ENCODE data around the gene HIGD1A.
A peak's percentile ranks its signal among the peaks of the same experiment; 100 is the strongest.

Gene HIGD1A

GRCh38 chr3:42804106-42804830 is at the start of gene HIGD1A:
Gene HIGD1A, minus strand, starts transcription at chr3:42804490. Its CDS starts 10,237 bp downstream, at chr3:42794253.
- H3K36me3 Mint-ChIP-seq (ENCODE audit: low read depth) = peaks cover 15% of the 10 kb centered on the region
- peak; percentile 94 for DNase-seq (ENCODE audit: low spot score)
- peaks cover 23% of the 10 kb centered on the region for H3K27me3 Mint-ChIP-seq (ENCODE audit: low read depth)
- H3K4me3 Mint-ChIP-seq = peak within 1 kb of the TSS; percentile 96
- peak within 1 kb of the TSS; percentile 84 for H3K27ac Mint-ChIP-seq
- no peaks in the 10 kb centered on the region for H3K9me3 Mint-ChIP-seq
- peaks cover 30% of the 10 kb centered on the region for H3K4me1 Mint-ChIP-seq (ENCODE audit: low read depth)

- Mint-ChIP-seq H3K4me1 (ENCODE audit: low read depth) (no peaks in the 10 kb centered on the region), H3K27me3 (ENCODE audit: low read depth) (peaks cover 9% of the 10 kb centered on the region), H3K27ac (no peak overlapping the region), H3K9me3 (no peaks in the 10 kb centered on the region), H3K4me3 (no peak overlapping the region), H3K36me3 (ENCODE audit: low read depth) (no peaks in the 10 kb centered on the region)
- DNase-seq (ENCODE audit: low spot score) = no peak
These were observed 49.5 kb upstream of the HIGD1A start for GRCh38 chr3:42853739-42854302.

DNA sequence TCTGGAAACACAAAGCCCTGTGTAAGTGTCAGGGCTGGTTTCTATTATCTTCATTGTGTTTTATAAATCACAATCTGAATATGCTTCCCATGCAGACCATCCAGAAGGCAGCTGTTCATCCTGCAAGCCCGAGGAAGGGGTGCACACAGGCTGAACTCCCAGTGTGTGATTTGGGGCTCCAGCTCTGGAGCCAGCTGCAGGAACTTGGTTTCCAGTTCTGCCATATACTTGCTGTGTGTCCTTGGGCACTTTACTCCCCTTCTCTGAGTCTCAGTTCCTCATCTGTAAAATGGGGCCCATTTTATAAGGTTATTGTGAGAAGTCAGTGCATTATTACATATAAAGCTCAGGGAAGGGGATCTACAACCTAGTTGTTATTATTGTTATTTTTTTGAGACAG is 48.8 kb upstream of the HIGD1A start:
- Mint-ChIP-seq H3K27me3 (ENCODE audit: low read depth) (peaks cover 4% of the 10 kb centered on the region), H3K36me3 (ENCODE audit: low read depth) (no peaks in the 10 kb centered on the region), H3K27ac (no peak overlapping the region), H3K4me3 (no peak overlapping the region), H3K4me1 (ENCODE audit: low read depth) (no peaks in the 10 kb centered on the region), H3K9me3 (no peaks in the 10 kb centered on the region)
- DNase-seq (ENCODE audit: low spot score) = no peak

GRCh38 chr3:42852441-42852840 is 48.2 kb upstream of the HIGD1A start:
- Mint-ChIP-seq H3K4me1 (ENCODE audit: low read depth) (peaks cover 3% of the 10 kb centered on the region), H3K36me3 (ENCODE audit: low read depth) (no peaks in the 10 kb centered on the region), H3K9me3 (no peaks in the 10 kb centered on the region), H3K4me3 (no peak overlapping the region), H3K27me3 (ENCODE audit: low read depth) (peaks cover 4% of the 10 kb centered on the region), H3K27ac (no peak overlapping the region)
- no peak for DNase-seq (ENCODE audit: low spot score)

- peaks cover 4% of the 10 kb centered on the region for H3K27me3 Mint-ChIP-seq (ENCODE audit: low read depth)
These were observed 47.0 kb upstream of the HIGD1A start for GRCh38 chr3:42851228-42851834.

DNA sequence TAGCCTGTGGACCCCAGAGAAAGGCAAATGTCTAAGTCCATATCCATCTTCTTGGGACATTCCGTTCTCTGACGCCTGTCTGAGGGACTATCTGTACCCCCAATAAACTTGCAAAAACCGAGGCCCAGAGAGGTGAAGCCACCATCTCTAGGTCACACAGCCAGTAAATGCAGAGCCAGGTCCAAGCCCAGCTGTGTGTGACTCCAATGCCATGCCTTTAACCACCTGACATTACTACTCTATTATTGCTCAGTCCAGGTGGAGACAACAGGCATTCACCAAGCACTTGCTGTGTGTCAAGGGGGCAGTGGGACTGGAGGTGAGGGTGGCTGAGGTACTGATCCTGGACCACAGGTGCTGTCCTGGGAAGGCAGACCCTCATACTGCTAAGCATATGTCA is 46.0 kb upstream of the HIGD1A start:
- H3K27me3 Mint-ChIP-seq (ENCODE audit: low read depth) = peaks cover 4% of the 10 kb centered on the region
- H3K4me1 Mint-ChIP-seq (ENCODE audit: low read depth) = peaks cover 12% of the 10 kb centered on the region
- H3K27ac Mint-ChIP-seq = no peak overlapping the region
- no peak overlapping the region for H3K4me3 Mint-ChIP-seq
- no peaks in the 10 kb centered on the region for H3K36me3 Mint-ChIP-seq (ENCODE audit: low read depth)
- H3K9me3 Mint-ChIP-seq = no peaks in the 10 kb centered on the region
- no peak for DNase-seq (ENCODE audit: low spot score)

More at GRCh38 chr3:42851228-42851834, 47.0 kb upstream of the HIGD1A start:
- H3K4me1 Mint-ChIP-seq (ENCODE audit: low read depth) = peaks cover 12% of the 10 kb centered on the region
- no peaks in the 10 kb centered on the region for H3K9me3 Mint-ChIP-seq
- H3K27ac Mint-ChIP-seq = no peak overlapping the region
- H3K36me3 Mint-ChIP-seq (ENCODE audit: low read depth) = no peaks in the 10 kb centered on the region
- no peak for DNase-seq (ENCODE audit: low spot score)
- no peak overlapping the region for H3K4me3 Mint-ChIP-seq

GRCh38 chr3:42849017-42849416 is 44.7 kb upstream of the HIGD1A start:
- H3K27me3 Mint-ChIP-seq (ENCODE audit: low read depth) = peaks cover 4% of the 10 kb centered on the region
- no peak for DNase-seq (ENCODE audit: low spot score)
- H3K4me1 Mint-ChIP-seq (ENCODE audit: low read depth) = peaks cover 12% of the 10 kb centered on the region
- H3K9me3 Mint-ChIP-seq = no peaks in the 10 kb centered on the region
- H3K27ac Mint-ChIP-seq = no peak overlapping the region
- no peak overlapping the region for H3K4me3 Mint-ChIP-seq
- H3K36me3 Mint-ChIP-seq (ENCODE audit: low read depth) = no peaks in the 10 kb centered on the region

DNA sequence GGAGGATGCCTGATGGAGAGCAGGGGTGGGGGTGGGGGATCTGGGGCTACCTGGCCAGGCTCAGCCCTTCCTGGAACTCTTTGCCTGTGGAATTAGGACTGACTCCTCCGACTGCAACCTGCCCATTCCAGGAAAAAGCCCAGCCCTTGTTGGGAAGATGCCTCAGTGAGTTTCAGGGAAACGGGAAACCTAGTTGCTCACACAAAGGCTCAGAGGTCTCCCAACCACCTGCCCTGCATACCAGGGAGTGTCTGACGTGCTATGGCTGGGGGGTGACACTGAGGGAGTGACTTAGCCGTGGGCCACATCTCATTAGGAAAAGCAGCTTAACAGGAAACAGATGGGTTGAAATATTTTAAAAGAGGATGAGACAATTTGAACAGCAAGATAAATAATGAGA is 43.4 kb upstream of the HIGD1A start:
- no peak for DNase-seq (ENCODE audit: low spot score)
- Mint-ChIP-seq H3K27me3 (ENCODE audit: low read depth) (peaks cover 4% of the 10 kb centered on the region), H3K36me3 (ENCODE audit: low read depth) (no peaks in the 10 kb centered on the region), H3K4me3 (no peak overlapping the region), H3K27ac (no peak overlapping the region), H3K9me3 (no peaks in the 10 kb centered on the region), H3K4me1 (ENCODE audit: low read depth) (peaks cover 12% of the 10 kb centered on the region)

GRCh38 chr3:42846685-42847522 is 42.6 kb upstream of the HIGD1A start:
- Mint-ChIP-seq H3K27ac (peak overlapping the region; percentile 64), H3K27me3 (ENCODE audit: low read depth) (peaks cover 4% of the 10 kb centered on the region), H3K4me3 (peak overlapping the region; percentile 32), H3K36me3 (ENCODE audit: low read depth) (no peaks in the 10 kb centered on the region), H3K4me1 (ENCODE audit: low read depth) (peaks cover 12% of the 10 kb centered on the region), H3K9me3 (no peaks in the 10 kb centered on the region)
- DNase-seq (ENCODE audit: low spot score) = no peak

GRCh38 chr3:42844815-42845214 is 40.5 kb upstream of the HIGD1A start:
- peaks cover 12% of the 10 kb centered on the region for H3K4me1 Mint-ChIP-seq (ENCODE audit: low read depth)
- no peaks in the 10 kb centered on the region for H3K36me3 Mint-ChIP-seq (ENCODE audit: low read depth)
- DNase-seq (ENCODE audit: low spot score) = no peak
- no peak overlapping the region for H3K4me3 Mint-ChIP-seq
- H3K27me3 Mint-ChIP-seq (ENCODE audit: low read depth) = no peaks in the 10 kb centered on the region
- no peaks in the 10 kb centered on the region for H3K9me3 Mint-ChIP-seq
- H3K27ac Mint-ChIP-seq = no peak overlapping the region

GRCh38 chr3:42844412-42844713 is 40.1 kb upstream of the HIGD1A start:
- no peaks in the 10 kb centered on the region for H3K9me3 Mint-ChIP-seq
- no peak for DNase-seq (ENCODE audit: low spot score)
- H3K27me3 Mint-ChIP-seq (ENCODE audit: low read depth) = no peaks in the 10 kb centered on the region
- no peak overlapping the region for H3K27ac Mint-ChIP-seq
- no peaks in the 10 kb centered on the region for H3K36me3 Mint-ChIP-seq (ENCODE audit: low read depth)
- peaks cover 12% of the 10 kb centered on the region for H3K4me1 Mint-ChIP-seq (ENCODE audit: low read depth)
- H3K4me3 Mint-ChIP-seq = no peak overlapping the region

DNA sequence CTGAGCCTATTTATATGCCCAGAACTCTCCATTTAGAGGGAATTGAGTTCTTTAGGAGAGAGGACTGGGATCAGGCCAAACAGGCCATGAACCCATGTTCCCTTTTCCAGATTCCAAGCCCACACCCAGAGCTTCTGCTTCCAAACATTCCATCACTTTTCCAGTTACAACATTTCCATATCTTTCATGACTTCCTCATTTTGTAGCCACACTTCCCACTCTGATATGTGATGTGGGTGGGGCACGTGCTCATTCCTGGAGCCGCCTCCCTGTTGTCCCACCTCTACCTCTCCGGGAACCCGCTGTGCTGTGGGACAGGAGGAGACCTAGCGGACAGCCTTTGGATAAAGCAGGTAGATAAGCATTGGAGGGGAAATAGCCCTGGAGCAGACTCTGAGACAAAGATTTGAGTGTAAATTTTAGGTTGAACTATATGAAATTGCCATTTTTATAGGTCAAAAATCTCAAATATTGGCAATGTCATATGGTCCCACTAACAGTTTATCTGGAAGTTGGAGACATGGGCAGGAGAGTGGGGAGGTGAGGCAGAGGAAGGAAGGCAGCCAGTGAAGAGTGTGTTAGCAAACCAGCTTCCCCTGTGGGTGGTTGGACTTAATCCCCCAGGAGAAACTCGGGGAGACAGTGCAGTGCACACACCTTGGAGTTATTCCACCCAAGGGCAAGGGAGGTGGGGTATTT is 39.6 kb upstream of the HIGD1A start:
- no peak overlapping the region for H3K4me3 Mint-ChIP-seq
- no peak for DNase-seq (ENCODE audit: low spot score)
- no peaks in the 10 kb centered on the region for H3K36me3 Mint-ChIP-seq (ENCODE audit: low read depth)
- H3K4me1 Mint-ChIP-seq (ENCODE audit: low read depth) = peaks cover 12% of the 10 kb centered on the region
- no peak overlapping the region for H3K27ac Mint-ChIP-seq
- peaks cover 1% of the 10 kb centered on the region for H3K27me3 Mint-ChIP-seq (ENCODE audit: low read depth)
- H3K9me3 Mint-ChIP-seq = no peaks in the 10 kb centered on the region

GRCh38 chr3:42841332-42841731 is 37.0 kb upstream of the HIGD1A start:
- Mint-ChIP-seq H3K27me3 (ENCODE audit: low read depth) (peaks cover 6% of the 10 kb centered on the region), H3K4me1 (ENCODE audit: low read depth) (no peaks in the 10 kb centered on the region), H3K36me3 (ENCODE audit: low read depth) (no peaks in the 10 kb centered on the region), H3K4me3 (no peak overlapping the region), H3K27ac (no peak overlapping the region), H3K9me3 (no peaks in the 10 kb centered on the region)
- no peak for DNase-seq (ENCODE audit: low spot score)
